IPS DF 6.9 (cell line): ENCODE measurements around the gene ELOVL7.
"Not testable (repeated sequence)": the region's sequence is repeated elsewhere in the genome, so short reads cannot be mapped to it uniquely, and the experiment has no call there.

ENCODE experiments used
- DNase-seq: peaks from one replicate; pipeline ENCODE4 v3.0.0-alpha.2; 2013; ENCODE audit warnings: low read depth, low spot score
- H3K27ac ChIP-seq: one replicate; pipeline ENCODE4 v1.5.1; 2013; ENCODE audit warnings: low read length, control low read depth
- H3K27me3 ChIP-seq: 2 replicates; pipeline ENCODE4 v1.6.1; 2013; ENCODE audit warnings: mild to moderate bottlenecking, low read length; ENCODE audit not compliant: control insufficient read depth, insufficient read depth
- H3K36me3 ChIP-seq: 2 replicates; pipeline ENCODE4 v1.6.1; 2013; ENCODE audit warnings: low read length; ENCODE audit not compliant: control insufficient read depth, insufficient read depth
- H3K4me1 ChIP-seq: 2 replicates; pipeline ENCODE4 v1.6.1; 2013; ENCODE audit warnings: low read length; ENCODE audit not compliant: control insufficient read depth, insufficient read depth
- H3K4me3 ChIP-seq: 2 replicates; pipeline ENCODE4 v1.5.1; 2013; ENCODE audit warnings: mild to moderate bottlenecking, low read length
- H3K9me3 ChIP-seq: 2 replicates; pipeline ENCODE4 v1.6.1; 2013; ENCODE audit warnings: low read length, inconsistent platforms; ENCODE audit not compliant: control insufficient read depth, insufficient read depth
- WGBS: extraction: QIAGEN DNeasy Blood & Tissue Kit; methylation state at CpG from one replicate; pipeline ENCODE4 v1.1.7; 2013; ENCODE audit warnings: mixed read lengths, missing lambda C conversion rate; ENCODE audit not compliant: insufficient read length, insufficient coverage; 5-methylcytosine and 5-hydroxymethylcytosine counted together

The ELOVL7 gene

GRCh38 chr5:60833520-60833919 lies 10.5 kb downstream of the ELOVL7 start:
- no peak overlapping the region for H3K4me3 ChIP-seq
- no peaks in the 10 kb centered on the region for H3K27me3 ChIP-seq
- DNase-seq, result no peak
- no peaks in the 10 kb centered on the region for H3K9me3 ChIP-seq
- no peak overlapping the region for H3K27ac ChIP-seq
- no peaks in the 10 kb centered on the region for H3K36me3 ChIP-seq
- peaks cover 1% of the 10 kb centered on the region; the same call in 1 of the 2 replicates for H3K4me1 ChIP-seq

GRCh38 chr5:60830581-60831127 lies 13.4 kb downstream of the ELOVL7 start:
- no peaks in the 10 kb centered on the region for H3K36me3 ChIP-seq
- no peak for DNase-seq
- no peak overlapping the region for H3K4me3 ChIP-seq
- no peaks in the 10 kb centered on the region for H3K27me3 ChIP-seq
- H3K27ac ChIP-seq, result no peak overlapping the region
- H3K9me3 ChIP-seq, result no peaks in the 10 kb centered on the region
- H3K4me1 ChIP-seq, result no peaks in the 10 kb centered on the region

GRCh38 chr5:60829490-60830266 lies 14.4 kb downstream of the ELOVL7 start:
- H3K4me3 ChIP-seq, result no peak overlapping the region
- DNase-seq, result no peak
- H3K36me3 ChIP-seq, result no peaks in the 10 kb centered on the region
- no peaks in the 10 kb centered on the region for H3K27me3 ChIP-seq
- no peaks in the 10 kb centered on the region for H3K4me1 ChIP-seq
- WGBS, result no CpG with 5 or more reads among the region's 2 CpGs
- H3K27ac ChIP-seq, result no peak overlapping the region
- H3K9me3 ChIP-seq, result no peaks in the 10 kb centered on the region

- DNase-seq, result no peak
- Histone ChIP-seq H3K9me3 (no peaks in the 10 kb centered on the region), H3K4me3 (no peak overlapping the region), H3K27me3 (no peaks in the 10 kb centered on the region), H3K27ac (no peak overlapping the region), H3K36me3 (no peaks in the 10 kb centered on the region), H3K4me1 (no peaks in the 10 kb centered on the region)
- WGBS, result no CpG with 5 or more reads among the region's 1 CpG
Observed at GRCh38 chr5:60827201-60827600, 16.9 kb downstream of the ELOVL7 start.

GRCh38 chr5:60826653-60827052 lies 17.4 kb downstream of the ELOVL7 start:
- H3K27me3 ChIP-seq, result no peaks in the 10 kb centered on the region
- no peak overlapping the region for H3K4me3 ChIP-seq
- no peaks in the 10 kb centered on the region for H3K4me1 ChIP-seq
- H3K27ac ChIP-seq, result no peak overlapping the region
- no peak for DNase-seq
- H3K36me3 ChIP-seq, result no peaks in the 10 kb centered on the region
- H3K9me3 ChIP-seq, result no peaks in the 10 kb centered on the region

- H3K36me3 ChIP-seq, result no peaks in the 10 kb centered on the region
- 100% methylated on average over 1 of the region's 1 CpG for WGBS
Observed at GRCh38 chr5:60823574-60823973, 20.5 kb downstream of the ELOVL7 start.

GRCh38 chr5:60822285-60822556 lies 21.8 kb downstream of the ELOVL7 start:
- H3K27ac ChIP-seq, result no peak overlapping the region
- no peaks in the 10 kb centered on the region for H3K36me3 ChIP-seq
- no peaks in the 10 kb centered on the region for H3K9me3 ChIP-seq
- H3K4me3 ChIP-seq, result no peak overlapping the region
- no CpG with 5 or more reads among the region's 2 CpGs for WGBS
- H3K4me1 ChIP-seq, result no peaks in the 10 kb centered on the region
- no peaks in the 10 kb centered on the region for H3K27me3 ChIP-seq
- DNase-seq, result no peak

More at GRCh38 chr5:60823574-60823973, 20.5 kb downstream of the ELOVL7 start:
- Histone ChIP-seq H3K9me3 (no peaks in the 10 kb centered on the region), H3K4me3 (no peak overlapping the region), H3K27me3 (no peaks in the 10 kb centered on the region), H3K4me1 (no peaks in the 10 kb centered on the region), H3K27ac (no peak overlapping the region)
- DNase-seq, result no peak

- Histone ChIP-seq H3K27ac (no peak overlapping the region), H3K4me1 (no peaks in the 10 kb centered on the region), H3K4me3 (no peak overlapping the region), H3K9me3 (no peaks in the 10 kb centered on the region), H3K27me3 (no peaks in the 10 kb centered on the region), H3K36me3 (no peaks in the 10 kb centered on the region)
- no CpG with 5 or more reads among the region's 4 CpGs for WGBS
- no peak for DNase-seq
Observed at GRCh38 chr5:60821488-60822284, 22.4 kb downstream of the ELOVL7 start.

- H3K4me3 ChIP-seq, result no peak overlapping the region
- H3K4me1 ChIP-seq, result no peaks in the 10 kb centered on the region
- H3K9me3 ChIP-seq, result no peaks in the 10 kb centered on the region
- H3K27ac ChIP-seq, result no peak overlapping the region
- H3K36me3 ChIP-seq, result no peaks in the 10 kb centered on the region
- no CpG with 5 or more reads among the region's 9 CpGs for WGBS
- H3K27me3 ChIP-seq, result no peaks in the 10 kb centered on the region
- DNase-seq, result no peak
Observed at GRCh38 chr5:60820593-60821487, 23.2 kb downstream of the ELOVL7 start.

- H3K36me3 ChIP-seq, DNase-seq, H3K27me3 ChIP-seq, H3K27ac ChIP-seq, H3K4me1 ChIP-seq, H3K9me3 ChIP-seq, H3K4me3 ChIP-seq: not testable (repeated sequence)
- no CpG with 5 or more reads among the region's 5 CpGs for WGBS
Observed at GRCh38 chr5:60816138-60816537, 27.9 kb downstream of the ELOVL7 start.
